HCT116 (cell line): ENCODE results near the gene TPMT. TPM values are rescaled to one million over a fixed set of nuclear protein-coding genes. Genes with fewer than 3 reads are reported as not detected.

ENCODE experiments used
- ATAC-seq: fragments of 200-7000 bp; cut with Tn5 transposase; 2 replicates; pipeline ENCODE4 v1.9.1; 2020; ENCODE audit warnings: mild to moderate bottlenecking, moderate library complexity
- BruUV-seq: library from RNA; stranded (reverse); fragments of 400-500 nt; replicated peaks from 2 replicates; lab custom pipeline; 2021; lab: Mats Ljungman, UMichigan
- CTCF ChIA-PET: fragments of 300-600 bp; sonication (Branson Sonifier 250); formaldehyde crosslinking; loops from one replicate; lab custom pipeline; 2021; ENCODE audit warnings: antibody characterized with exemption; lab: Charles Lee
- POLR2A ChIA-PET: fragments of 300-600, 350-600 bp; sonication (Branson Sonifier 250); formaldehyde crosslinking; loops from one replicate; lab custom pipeline; 2021; ENCODE audit warnings: antibody characterized with exemption; lab: Charles Lee
- RAD21 ChIA-PET, 2 experiments: fragments of 300-600 bp; sonication (Branson Sonifier 250); formaldehyde crosslinking; loops; one replicate each; lab custom pipeline; 2023; ENCODE audit warnings: low total read pairs in 2 of 2; ENCODE audit not compliant: uncharacterized antibody in 2 of 2, unreplicated experiment in 2 of 2, low non-redundant PET in 1 of 2; lab: Charles Lee
- DNase-seq: peaks from one replicate; pipeline ENCODE4 v3.0.0-alpha.2; 2010; ENCODE audit warnings: low read depth, low spot score
- H2AFZ ChIP-seq: fragments of 200-600 bp; shearing (Covaris generic), sonication (generic); 2 replicates; pipeline ENCODE4 v1.6.1; 2017; ENCODE audit warnings: low read depth, mixed run types, mixed read lengths, antibody characterized with exemption, low read length; ENCODE audit not compliant: poor library complexity, severe bottlenecking
- H3K27ac ChIP-seq: 2 replicates; pipeline ENCODE4 v1.5.1; 2012; ENCODE audit warnings: low read depth, low read length
- H3K27me3 ChIP-seq: fragments of 200-600 bp; sonication (generic); 2 replicates; pipeline ENCODE4 v1.6.1; 2016; ENCODE audit warnings: mixed run types, low read length, mixed read lengths; ENCODE audit not compliant: insufficient read depth
- H3K36me3 ChIP-seq, 2 experiments: fragments of 200-500 bp in 1 of 2; fragments of 200-600 bp in 1 of 2; sonication (Bioruptor generic) in 1 of 2; sonication (generic) in 1 of 2; 2 replicates each; pipeline versions ENCODE4 v1.5.1 to v1.6.1; 2014 to 2016; ENCODE audit warnings: low read length in 2 of 2, inconsistent platforms in 1 of 2, mixed read lengths in 1 of 2, mixed run types in 1 of 2; ENCODE audit not compliant: insufficient read depth in 2 of 2, control insufficient read depth in 1 of 2
- H3K4me1 ChIP-seq, 2 experiments: fragments of 200-600 bp in 1 of 2; sonication (generic) in 1 of 2; 2 replicates each; pipeline versions ENCODE4 v1.5.1 to v1.6.1; 2012 to 2017; ENCODE audit warnings: low read length in 2 of 2, inconsistent platforms in 1 of 2, mild to moderate bottlenecking in 1 of 2, mixed read lengths in 1 of 2, mixed run types in 1 of 2, moderate library complexity in 1 of 2; ENCODE audit not compliant: insufficient read depth in 2 of 2, control insufficient read depth in 1 of 2
- H3K4me2 ChIP-seq: fragments of 200-600 bp; sonication (generic); 2 replicates; pipeline ENCODE4 v1.6.1; 2017; ENCODE audit warnings: mixed run types, low read length, mixed read lengths
- H3K4me3 ChIP-seq, 2 experiments: fragments of 200-600 bp in 1 of 2; sonication (generic) in 1 of 2; replicated peaks in 1 of 2; 2 replicates each; pipeline ENCODE4 v1.5.1; 2011 to 2016; ENCODE audit warnings: low read length in 2 of 2, control low read depth in 1 of 2, low read depth in 1 of 2, mild to moderate bottlenecking in 1 of 2, mixed read lengths in 1 of 2, mixed run types in 1 of 2
- H3K79me2 ChIP-seq: fragments of 200-600 bp; sonication (generic); 2 replicates; pipeline ENCODE4 v1.6.1; 2017; ENCODE audit warnings: mild to moderate bottlenecking, mixed run types, low read length, moderate library complexity, mixed read lengths; ENCODE audit not compliant: insufficient read depth
- H3K9ac ChIP-seq: fragments of 200-600 bp; sonication (generic); 2 replicates; pipeline ENCODE4 v1.6.1; 2016; ENCODE audit warnings: low read length, mixed read lengths
- H3K9me2 ChIP-seq: fragments of 200-600 bp; sonication (generic), shearing (Covaris generic); 2 replicates; pipeline ENCODE4 v1.6.1; 2017; ENCODE audit warnings: mixed run types, mild to moderate bottlenecking, moderate library complexity; ENCODE audit not compliant: insufficient read depth
- H3K9me3 ChIP-seq, 2 experiments: fragments of 200-500 bp in 1 of 2; fragments of 200-600 bp in 1 of 2; sonication (Bioruptor generic) in 1 of 2; sonication (generic) in 1 of 2; 2 replicates each; pipeline ENCODE4 v1.6.1; 2014 to 2017; ENCODE audit warnings: low read length in 2 of 2, mixed read lengths in 2 of 2, inconsistent platforms in 1 of 2, low read depth in 1 of 2, mild to moderate bottlenecking in 1 of 2, mixed run types in 1 of 2, moderate library complexity in 1 of 2; ENCODE audit not compliant: control insufficient read depth in 1 of 2, insufficient read depth in 1 of 2
- H4K20me1 ChIP-seq: fragments of 200-600 bp; sonication (generic), shearing (Covaris generic); 2 replicates; pipeline ENCODE4 v1.6.1; 2017; ENCODE audit warnings: mixed run types, mild to moderate bottlenecking, moderate library complexity; ENCODE audit not compliant: insufficient read depth
- CEBPB ChIP-seq: IDR thresholded peaks from 2 replicates; pipeline ENCODE4 v1.6.1; 2012; ENCODE audit warnings: low read depth
- CTCF ChIP-seq, 3 experiments: fragments of 200-600 bp in 1 of 3; sonication (generic) in 1 of 3; IDR thresholded peaks in 2 of 3; conservative IDR thresholded peaks in 1 of 3; 2 replicates each; pipeline ENCODE4 v1.5.1; 2012 to 2017; ENCODE audit warnings: low read depth in 2 of 3, low read length in 2 of 3, antibody characterized with exemption in 1 of 3, borderline replicate concordance in 1 of 3, control low read depth in 1 of 3, mild to moderate bottlenecking in 1 of 3, mixed read lengths in 1 of 3, mixed run types in 1 of 3, moderate library complexity in 1 of 3; ENCODE audit not compliant: insufficient read depth in 1 of 3
- EZH2phosphoT487 ChIP-seq: fragments of 200-600 bp; IDR thresholded peaks from 2 replicates; pipeline ENCODE4 v1.6.1; 2018; ENCODE audit warnings: antibody characterized with exemption, borderline replicate concordance
- JUND ChIP-seq: IDR thresholded peaks from 2 replicates; pipeline ENCODE4 v1.6.1; 2012
- MAX ChIP-seq: IDR thresholded peaks from 2 replicates; pipeline ENCODE4 v1.6.1; 2012
- RAD21 ChIP-seq: IDR thresholded peaks from 2 replicates; pipeline ENCODE4 v1.6.1; 2012; ENCODE audit warnings: low read depth, mild to moderate bottlenecking
- ZNF274 ChIP-seq: fragments of 200-500 bp; sonication (Bioruptor generic); IDR thresholded peaks from 2 replicates; pipeline ENCODE4 v1.6.1; 2014; ENCODE audit warnings: mild to moderate bottlenecking, low read depth, low read length, inconsistent platforms
- intact Hi-C: fragments of 100-400 bp; cut with micrococcal nuclease; formaldehyde crosslinking; loops from 2 replicates; pipeline ENCODE4 v1.10.0; 2022
- total RNA-seq: library from RNA; stranded (reverse); gene quantifications from one replicate; pipeline ENCODE4 v1.2.1, GENCODE V29; 2021; ENCODE audit not compliant: unreplicated experiment

Gene TPMT
- total RNA-seq, 1 experiment from 2014 or later = 10.1 TPM

- ATAC-seq = no peak
- TF ChIP-seq JUND = no peak
- Histone ChIP-seq H3K36me3 (0 out of 4 replicates have a peak, but pooled peaks cover 0 to 2% of the 10 kb centered on the region in 2 experiments), H3K9me3 (no peaks in the 10 kb centered on the region), H2AFZ (no peak overlapping the region), H3K27me3 (no peaks in the 10 kb centered on the region), H3K9ac (no peak overlapping the region), H3K9me2 (no peaks in the 10 kb centered on the region), H3K79me2 (no peaks in the 10 kb centered on the region), H3K27ac (no peak overlapping the region), H3K4me3 (no peak overlapping the region), H3K4me1 (no peaks in the 10 kb centered on the region), H4K20me1 (no peaks in the 10 kb centered on the region), H3K4me2 (no peak overlapping the region)
- CTCF ChIA-PET = no interaction called here
- BruUV-seq = no TSS peak
- intact Hi-C loops = no loop called here
- RAD21 ChIA-PET = no interaction called here
- POLR2A ChIA-PET = no interaction called here
- DNase-seq = no peak
Observed at GRCh38 chr6:18139935-18140621, 14.8 kb downstream of the TPMT start.

- Histone ChIP-seq H3K36me3 (0 out of 4 replicates have a peak, but pooled peaks cover 0 to 2% of the 10 kb centered on the region in 2 experiments), H3K9ac (no peak overlapping the region), H3K4me1 (no peaks in the 10 kb centered on the region), H2AFZ (no peak overlapping the region), H3K4me3 (no peak overlapping the region), H3K27me3 (no peaks in the 10 kb centered on the region), H3K79me2 (no peaks in the 10 kb centered on the region), H3K27ac (no peak overlapping the region), H3K9me2 (no peaks in the 10 kb centered on the region), H4K20me1 (no peaks in the 10 kb centered on the region), H3K4me2 (no peak overlapping the region), H3K9me3 (no peaks in the 10 kb centered on the region)
- BruUV-seq = no TSS peak
- no peak for ATAC-seq
- intact Hi-C loops = no loop called here
- ChIA-PET CTCF (interaction anchor here (0.6 kb wide), 1 partner anchor 1425 kb away, joined by 3 read pairs; no protein-coding TSS in a partner anchor), RAD21 (interaction anchor here in 1 of 2 experiments (1.2 kb wide), 1 partner anchor 30 kb away, joined by 3 read pairs; no protein-coding TSS in a partner anchor), POLR2A (no interaction called here)
- no peak for DNase-seq
- TF ChIP-seq EZH2phosphoT487 = no peak
- TF ChIP-seq MAX = no peak
- no peak for TF ChIP-seq RAD21
- no peak for TF ChIP-seq CEBPB
- TF ChIP-seq ZNF274 = no peak
- TF ChIP-seq CTCF (IDR thresholded peaks at IDR 0.05 in 2 of 3, conservative IDR thresholded peaks at IDR 0.05 in 1 of 3; ENCODE audit: borderline replicate concordance in 1 of 3, insufficient read depth in 1 of 3, low read depth in 2 of 3, low read length in 2 of 3) = peak in 1 of 3 experiments; percentile 36; a peak in 2 of 6 replicates
Observed at GRCh38 chr6:18138906-18139305, 16.0 kb downstream of the TPMT start.
